ENCODE measurements around the gene S100A2.
"Not testable (repeated sequence)": the region's sequence is repeated elsewhere in the genome, so short reads cannot be mapped to it uniquely, and the experiment has no call there.

DNA sequence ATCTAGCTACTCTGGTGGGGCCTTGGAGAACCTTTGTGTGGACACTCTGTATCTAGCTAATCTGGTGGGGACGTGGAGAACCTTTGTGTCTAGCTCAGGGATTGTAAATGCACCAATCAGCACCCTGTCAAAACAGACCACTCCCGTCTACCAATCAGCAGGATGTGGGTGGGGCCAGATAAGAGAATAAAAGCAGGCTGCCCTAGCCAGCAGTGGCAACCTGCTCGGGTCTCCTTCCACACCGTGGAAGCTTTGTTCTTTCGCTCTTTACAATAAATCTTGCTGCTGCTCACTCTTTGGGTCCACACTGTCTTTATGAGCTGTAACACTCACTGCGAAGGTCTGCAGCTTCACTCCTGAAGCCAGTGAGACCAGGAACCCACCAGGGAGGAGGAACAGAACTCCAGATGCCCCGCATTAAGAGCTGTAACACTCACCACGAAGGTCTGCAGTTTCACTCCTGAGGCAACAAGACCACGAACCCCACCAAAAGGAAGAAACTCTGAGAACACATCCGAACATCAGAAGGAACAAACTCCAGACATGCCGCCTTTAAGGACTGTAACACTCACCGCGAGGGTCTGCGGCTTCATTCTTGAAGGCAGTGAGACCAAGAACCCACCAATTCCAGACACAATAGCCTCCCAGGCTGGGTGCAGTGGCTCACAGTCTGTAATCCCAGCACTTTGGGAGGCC is 43.1 kb downstream of the S100A2 start:
- TF ChIP-seq, protein P1, sequence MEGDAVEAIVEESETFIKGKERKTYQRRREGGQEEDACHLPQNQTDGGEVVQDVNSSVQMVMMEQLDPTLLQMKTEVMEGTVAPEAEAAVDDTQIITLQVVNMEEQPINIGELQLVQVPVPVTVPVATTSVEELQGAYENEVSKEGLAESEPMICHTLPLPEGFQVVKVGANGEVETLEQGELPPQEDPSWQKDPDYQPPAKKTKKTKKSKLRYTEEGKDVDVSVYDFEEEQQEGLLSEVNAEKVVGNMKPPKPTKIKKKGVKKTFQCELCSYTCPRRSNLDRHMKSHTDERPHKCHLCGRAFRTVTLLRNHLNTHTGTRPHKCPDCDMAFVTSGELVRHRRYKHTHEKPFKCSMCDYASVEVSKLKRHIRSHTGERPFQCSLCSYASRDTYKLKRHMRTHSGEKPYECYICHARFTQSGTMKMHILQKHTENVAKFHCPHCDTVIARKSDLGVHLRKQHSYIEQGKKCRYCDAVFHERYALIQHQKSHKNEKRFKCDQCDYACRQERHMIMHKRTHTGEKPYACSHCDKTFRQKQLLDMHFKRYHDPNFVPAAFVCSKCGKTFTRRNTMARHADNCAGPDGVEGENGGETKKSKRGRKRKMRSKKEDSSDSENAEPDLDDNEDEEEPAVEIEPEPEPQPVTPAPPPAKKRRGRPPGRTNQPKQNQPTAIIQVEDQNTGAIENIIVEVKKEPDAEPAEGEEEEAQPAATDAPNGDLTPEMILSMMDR (IDR thresholded peaks at IDR 0.05): not testable (repeated sequence)
- not testable (repeated sequence) for TF ChIP-seq POLR2A (IDR thresholded peaks at IDR 0.05)

All from testis (tissue), 2 donors.